ENCODE data around the gene TXK.

- TF ChIP-seq CTCF (IDR thresholded peaks at IDR 0.05 in 2 of 3, conservative IDR thresholded peaks at IDR 0.05 in 1 of 3; ENCODE audit: borderline replicate concordance in 1 of 3, insufficient read depth in 1 of 3, low read depth in 2 of 3, low read length in 2 of 3) (no peak), YY1 (IDR thresholded peaks at IDR 0.05; ENCODE audit: extremely low read depth, insufficient replicate concordance, low read depth, low read length) (no peak), ZBTB33 (IDR thresholded peaks at IDR 0.05; ENCODE audit: extremely low read depth, insufficient replicate concordance, low read length) (no peak), POLR2AphosphoS5 (IDR thresholded peaks at IDR 0.05; ENCODE audit: low read depth, low read length) (no peak), TCF7L2 (IDR thresholded peaks at IDR 0.05; ENCODE audit: borderline replicate concordance, extremely low read depth, insufficient read depth, insufficient read length) (no peak), CBX3 (IDR thresholded peaks at IDR 0.05; ENCODE audit: low read depth) (no peak)
Measured at GRCh38 chr4:48139691-48140090, 5.6 kb upstream of the TXK start.

Data from HCT116 (cell line).